GM12878 (cell line): ENCODE results near the gene CTDNEP1. TPM values are rescaled to one million over a fixed set of nuclear protein-coding genes. Genes with fewer than 3 reads are reported as not detected.

Experiments used
- ATAC-seq: fragments of 200-7000 bp; cut with Tn5 transposase; 3 replicates; pipeline ENCODE4 v1.9.1; 2020; ENCODE audit warnings: mild to moderate bottlenecking, moderate library complexity
- BruUV-seq: library from RNA; stranded (reverse); fragments of 400-500 nt; replicated peaks from 2 replicates; lab custom pipeline; 2021; lab: Mats Ljungman, UMichigan
- CTCF ChIA-PET: fragments of 300-600 bp; sonication (Branson Sonifier 250); formaldehyde crosslinking; extraction: SDS; loops from one replicate; lab custom pipeline; 2021; ENCODE audit warnings: inconsistent platforms; lab: Yijun Ruan, JAX
- POLR2A ChIA-PET: fragments of 350-600 bp; formaldehyde crosslinking; extraction: SDS; loops from one replicate; lab custom pipeline; 2021; ENCODE audit warnings: inconsistent platforms; lab: Charles Lee
- RAD21 ChIA-PET: fragments of 300-600 bp; sonication (Branson Sonifier 250); formaldehyde crosslinking; loops from one replicate; lab custom pipeline; 2023; ENCODE audit warnings: antibody characterized with exemption; ENCODE audit not compliant: unreplicated experiment; lab: Charles Lee
- SMC1A ChIA-PET: fragments of 300-600 bp; sonication (Branson Sonifier 250); formaldehyde crosslinking; loops from one replicate; lab custom pipeline; 2023; ENCODE audit not compliant: unreplicated experiment, uncharacterized antibody; lab: Charles Lee
- DNase-seq: peaks from one replicate; pipeline ENCODE4 v3.0.0-alpha.2; 2011; ENCODE audit warnings: low read depth, low spot score
- FAIRE-seq: peaks from 3 replicates; lab custom pipeline; 2011; peaks lifted over from hg19 to GRCh38; lab: Jason Lieb, UNC
- H2AFZ ChIP-seq: 2 replicates; pipeline ENCODE4 v1.6.0; 2011; ENCODE audit warnings: low read depth, low read length, control low read depth; ENCODE audit not compliant: control insufficient read depth
- H3K27ac ChIP-seq: 2 replicates; pipeline ENCODE4 v1.5.1; 2011; ENCODE audit warnings: control low read depth; ENCODE audit not compliant: control insufficient read depth, insufficient read depth
- H3K27me3 ChIP-seq, 2 experiments: replicated peaks in 1 of 2; 2 replicates each; pipeline versions ENCODE4 v1.6.0 to v1.6.1; 2011; ENCODE audit warnings: low read length in 1 of 2; ENCODE audit not compliant: control insufficient read depth in 2 of 2, insufficient read depth in 2 of 2
- H3K36me3 ChIP-seq, 2 experiments: 2 replicates each; pipeline ENCODE4 v1.5.1; 2011; ENCODE audit warnings: low read length in 1 of 2; ENCODE audit not compliant: control insufficient read depth in 2 of 2, insufficient read depth in 2 of 2
- H3K4me1 ChIP-seq: 2 replicates; pipeline ENCODE4 v1.6.1; 2011; ENCODE audit warnings: mild to moderate bottlenecking, low read length, moderate library complexity, mixed read lengths; ENCODE audit not compliant: control insufficient read depth, insufficient read depth
- H3K4me2 ChIP-seq: 2 replicates; pipeline ENCODE4 v1.6.0; 2011; ENCODE audit warnings: control low read depth; ENCODE audit not compliant: control insufficient read depth, insufficient read depth
- H3K4me3 ChIP-seq: fragments of 200-600 bp; sonication (generic); 2 replicates; pipeline ENCODE4 v1.5.1; 2016
- H3K79me2 ChIP-seq: 2 replicates; pipeline ENCODE4 v1.6.0; 2011; ENCODE audit warnings: low read length; ENCODE audit not compliant: control insufficient read depth, insufficient read depth
- H3K9ac ChIP-seq: 2 replicates; pipeline ENCODE4 v1.8.0; 2011; ENCODE audit warnings: low read length, control low read depth, mixed read lengths; ENCODE audit not compliant: control insufficient read depth, insufficient read depth
- H3K9me3 ChIP-seq: replicated peaks from 3 replicates; pipeline ENCODE4 v1.5.1; 2011; ENCODE audit warnings: mild to moderate bottlenecking, low read length; ENCODE audit not compliant: control insufficient read depth, insufficient read depth
- H4K20me1 ChIP-seq: 2 replicates; pipeline ENCODE4 v1.6.0; 2011; ENCODE audit not compliant: control insufficient read depth, insufficient read depth
- CBX5 ChIP-seq: sonication (generic); IDR thresholded peaks from 2 replicates; pipeline ENCODE4 v1.6.1; 2016; ENCODE audit warnings: low read depth, moderate library complexity, mild to moderate bottlenecking, inconsistent platforms
- CHD1 ChIP-seq: IDR thresholded peaks from 2 replicates; pipeline ENCODE4 v1.6.1; 2012; ENCODE audit warnings: low read depth, low read length, improper control_type of control experiment
- CHD4 ChIP-seq: fragments of 200-600 bp; sonication (generic); IDR thresholded peaks from 2 replicates; pipeline ENCODE4 v1.6.1; 2016; ENCODE audit warnings: mild to moderate bottlenecking
- ETV6 ChIP-seq, 2 experiments: fragments of 450-650 bp in 1 of 2; IDR thresholded peaks in 1 of 2; conservative IDR thresholded peaks in 1 of 2; 2 replicates each; pipeline ENCODE4 v1.6.1; 2014; ENCODE audit warnings: antibody characterized with exemption in 1 of 2, borderline replicate concordance in 1 of 2, low read depth in 1 of 2, mild to moderate bottlenecking in 1 of 2, moderate library complexity in 1 of 2
- NFXL1 ChIP-seq: fragments of 450-650 bp; IDR thresholded peaks from 2 replicates; pipeline ENCODE4 v1.6.1; 2017; ENCODE audit warnings: antibody characterized with exemption, mild to moderate bottlenecking, borderline replicate concordance
- SIN3A ChIP-seq: IDR thresholded peaks from 2 replicates; pipeline ENCODE4 v1.6.1; 2012; ENCODE audit warnings: low read depth, low read length, improper control_type of control experiment
- STAT3 ChIP-seq: IDR thresholded peaks from 2 replicates; pipeline ENCODE4 v1.6.1; 2011; ENCODE audit warnings: low read depth, low read length, improper control_type of control experiment
- WGBS: methylation state at CpG from one replicate; pipeline ENCODE4 v1.1.6; 2016; ENCODE audit warnings: low lambda C conversion rate; ENCODE audit not compliant: insufficient replicate concordance, insufficient coverage; ENCODE audit errors: missing lambda C conversion rate; 5-methylcytosine and 5-hydroxymethylcytosine counted together
- in situ Hi-C: fragments of 300-500 bp; cut with MboI; formaldehyde crosslinking; loops from 9 replicates; pipeline ENCODE4 v1.14.3; 2018; ENCODE audit warnings: mixed read lengths
- intact Hi-C: fragments of 100-400 bp; cut with micrococcal nuclease; formaldehyde crosslinking; loops from one replicate; pipeline ENCODE4 v1.14.2; 2022; ENCODE audit not compliant: unreplicated experiment
- polyA plus RNA-seq, 11 experiments: library from polyadenylated mRNA; depleted of rRNA in 4 of 11; unstranded in 6 of 11; stranded (reverse) in 5 of 11; fragments of >200 nt; fragmentation: Nextera tagmentation in 4 of 11; fragmentation: Illumina TruSeq in 1 of 11; extraction: Ambion mirVana in 4 of 11; extraction: Trizol in 1 of 11; gene quantifications; 1 replicate in 1 of 11; 2 replicates in 10 of 11; pipeline versions ENCODE4 v1.2.1 to v1.2.3, GENCODE V29; 2011 to 2016; ENCODE audit warnings: inconsistent platforms in 2 of 11, missing spikeins in 2 of 11, low read depth in 1 of 11
- total RNA-seq, 4 experiments: library from RNA; depleted of rRNA in 3 of 4; stranded (reverse); fragments of >200 nt in 3 of 4; fragmentation: Illumina TruSeq in 1 of 4; extraction: Trizol in 1 of 4; gene quantifications; 2 replicates each; pipeline versions ENCODE4 v1.2.1 to v1.2.3, GENCODE V29; 2013 to 2021
- TF ChIP-seq, protein P1 (sequence below), 3 experiments: IDR thresholded peaks in 2 of 3; conservative IDR thresholded peaks in 1 of 3; 2 replicates each; pipeline ENCODE4 v1.5.1; 2011; ENCODE audit warnings: low read depth in 3 of 3, low read length in 3 of 3, mild to moderate bottlenecking in 3 of 3, control low read depth in 2 of 3, moderate library complexity in 2 of 3, inconsistent platforms in 1 of 3, mixed read lengths in 1 of 3; ENCODE audit not compliant: control insufficient read depth in 2 of 3, insufficient read depth in 1 of 3; ENCODE audit errors: extremely low read depth in 1 of 3
- TF ChIP-seq, protein P2 (sequence below): fragments of 150-350 bp; IDR thresholded peaks from 2 replicates; pipeline ENCODE4 v1.6.1; 2016; ENCODE audit warnings: low read depth, low read length
- TF ChIP-seq, protein P3 (sequence below): IDR thresholded peaks from 2 replicates; pipeline ENCODE4 v1.6.1; 2012; ENCODE audit warnings: low read length, inconsistent platforms

CTDNEP1 gene
- total and polyA plus RNA-seq, 10 of the 15 experiments (the other 5 are each of a cell fraction or from before 2014, with no cell fraction given), result 23.7 to 176 (median 30.3) TPM

DNA sequence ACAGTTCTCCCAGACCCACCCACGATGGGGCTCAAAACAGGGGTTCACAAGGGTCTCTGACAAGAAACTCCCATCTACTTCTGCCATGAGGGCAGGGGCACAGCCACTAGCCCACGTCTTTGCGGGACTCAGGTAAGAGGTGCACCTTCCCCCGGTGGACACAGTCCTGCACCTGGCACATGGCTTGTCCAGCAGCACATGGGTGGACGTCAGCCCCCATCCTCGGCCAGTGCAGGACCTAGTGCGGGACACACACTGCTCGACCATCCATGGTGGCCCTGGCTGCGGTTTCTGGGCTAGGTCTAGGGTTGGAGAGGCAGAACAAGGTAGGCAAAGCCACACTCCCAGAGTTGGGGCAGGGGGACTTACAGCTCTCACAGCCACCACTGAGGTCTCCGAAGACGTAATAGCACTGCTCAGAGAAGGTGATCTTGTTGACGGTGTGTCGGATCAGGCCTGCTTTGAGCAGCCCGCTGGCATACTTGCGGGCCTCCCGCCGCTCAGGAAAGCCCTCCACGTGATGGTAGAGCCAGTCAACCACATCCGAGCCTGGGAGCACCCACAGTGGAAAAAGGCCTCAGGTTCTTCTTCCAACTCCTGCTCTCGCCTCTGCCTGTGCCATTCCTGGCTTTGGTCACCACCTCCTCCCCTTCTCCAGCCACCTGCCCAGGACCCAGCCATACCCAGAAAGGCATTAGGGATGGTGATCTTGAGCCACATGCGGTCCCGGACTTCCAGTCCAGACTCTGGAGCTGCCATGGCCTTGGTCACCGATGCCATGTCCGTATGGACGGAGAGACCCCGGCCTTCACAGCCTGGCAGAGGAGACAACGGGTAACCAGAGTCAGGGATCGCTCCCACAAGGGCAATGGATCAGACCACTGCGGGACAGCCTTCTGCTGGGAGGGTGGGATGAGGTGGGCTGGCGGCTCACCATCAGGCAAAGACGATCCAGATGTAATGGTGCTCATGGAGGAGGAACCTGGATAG lies 24.5 kb downstream of the CTDNEP1 start (continued):
- TF ChIP-seq, protein P1, sequence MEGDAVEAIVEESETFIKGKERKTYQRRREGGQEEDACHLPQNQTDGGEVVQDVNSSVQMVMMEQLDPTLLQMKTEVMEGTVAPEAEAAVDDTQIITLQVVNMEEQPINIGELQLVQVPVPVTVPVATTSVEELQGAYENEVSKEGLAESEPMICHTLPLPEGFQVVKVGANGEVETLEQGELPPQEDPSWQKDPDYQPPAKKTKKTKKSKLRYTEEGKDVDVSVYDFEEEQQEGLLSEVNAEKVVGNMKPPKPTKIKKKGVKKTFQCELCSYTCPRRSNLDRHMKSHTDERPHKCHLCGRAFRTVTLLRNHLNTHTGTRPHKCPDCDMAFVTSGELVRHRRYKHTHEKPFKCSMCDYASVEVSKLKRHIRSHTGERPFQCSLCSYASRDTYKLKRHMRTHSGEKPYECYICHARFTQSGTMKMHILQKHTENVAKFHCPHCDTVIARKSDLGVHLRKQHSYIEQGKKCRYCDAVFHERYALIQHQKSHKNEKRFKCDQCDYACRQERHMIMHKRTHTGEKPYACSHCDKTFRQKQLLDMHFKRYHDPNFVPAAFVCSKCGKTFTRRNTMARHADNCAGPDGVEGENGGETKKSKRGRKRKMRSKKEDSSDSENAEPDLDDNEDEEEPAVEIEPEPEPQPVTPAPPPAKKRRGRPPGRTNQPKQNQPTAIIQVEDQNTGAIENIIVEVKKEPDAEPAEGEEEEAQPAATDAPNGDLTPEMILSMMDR (IDR thresholded peaks at IDR 0.05 in 2 of 3, conservative IDR thresholded peaks at IDR 0.05 in 1 of 3; ENCODE audit: control insufficient read depth in 2 of 3, extremely low read depth in 1 of 3, insufficient read depth in 1 of 3, low read depth in 3 of 3, low read length in 3 of 3), result no peak
- no peak for TF ChIP-seq ETV6 (conservative IDR thresholded peaks at IDR 0.05 in 1 of 2, IDR thresholded peaks at IDR 0.05 in 1 of 2; ENCODE audit: borderline replicate concordance in 1 of 2, low read depth in 1 of 2)

DNA sequence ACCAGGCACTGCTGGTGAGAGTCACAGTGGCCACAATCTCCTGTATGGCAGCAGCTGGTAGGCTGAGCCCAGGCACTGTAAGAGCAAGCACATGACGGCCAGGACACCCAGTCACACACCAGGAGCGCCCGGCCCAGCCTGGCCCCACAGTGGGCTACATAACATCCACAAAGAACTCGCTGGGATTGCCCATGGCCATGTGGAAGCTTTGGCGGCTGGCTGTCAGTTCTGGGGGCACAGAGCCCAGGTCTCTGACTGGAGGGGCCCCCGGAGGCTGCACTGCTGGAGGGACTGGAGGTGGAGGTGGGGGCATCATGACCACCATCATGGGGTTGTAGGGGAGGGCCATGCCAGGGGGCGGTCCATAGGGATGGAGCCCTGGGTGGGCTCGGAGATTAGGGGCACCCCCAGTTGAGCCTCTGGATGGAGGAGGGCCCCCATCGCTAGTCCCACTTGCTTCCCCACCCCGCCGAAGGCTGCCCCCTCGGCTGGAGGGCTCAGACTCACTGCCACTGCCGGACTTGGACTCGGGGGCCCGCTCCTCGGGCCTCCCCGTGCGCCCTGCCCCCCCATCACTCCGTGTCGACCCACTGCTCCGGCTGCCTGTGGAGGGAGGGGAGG lies 25.7 kb downstream of the CTDNEP1 start:
- ATAC-seq (no peak), FAIRE-seq (no peak), DNase-seq (no peak)
- Histone ChIP-seq H3K4me1 (peaks cover 3% of the 10 kb centered on the region; the same call in 1 of the 2 replicates), H3K79me2 (peaks cover 3% of the 10 kb centered on the region; the same call in 1 of the 2 replicates), H3K4me3 (no peak overlapping the region), H4K20me1 (no peaks in the 10 kb centered on the region), H3K36me3 (peaks cover 27 to 31% of the 10 kb centered on the region in 2 experiments), H3K9ac (no peak overlapping the region), H3K27ac (no peak overlapping the region), H2AFZ (no peak overlapping the region), H3K9me3 (no peaks in the 10 kb centered on the region), H3K27me3 (no peaks in the 10 kb centered on the region), H3K4me2 (no peak overlapping the region)
- in situ Hi-C loops (no loop called here), intact Hi-C loops (no loop called here)
- ChIA-PET CTCF (no interaction called here), POLR2A (no interaction called here), RAD21 (no interaction called here), SMC1A (interaction anchor here (1.2 kb wide), 1 partner anchor 24 kb away, joined by 3 read pairs; no protein-coding TSS in a partner anchor)
- 89% methylated on average over 12 of the region's 21 CpGs for WGBS
- BruUV-seq, result no TSS peak
- TF ChIP-seq CHD4, result no peak
- TF ChIP-seq SIN3A, result no peak
- TF ChIP-seq, protein P2, sequence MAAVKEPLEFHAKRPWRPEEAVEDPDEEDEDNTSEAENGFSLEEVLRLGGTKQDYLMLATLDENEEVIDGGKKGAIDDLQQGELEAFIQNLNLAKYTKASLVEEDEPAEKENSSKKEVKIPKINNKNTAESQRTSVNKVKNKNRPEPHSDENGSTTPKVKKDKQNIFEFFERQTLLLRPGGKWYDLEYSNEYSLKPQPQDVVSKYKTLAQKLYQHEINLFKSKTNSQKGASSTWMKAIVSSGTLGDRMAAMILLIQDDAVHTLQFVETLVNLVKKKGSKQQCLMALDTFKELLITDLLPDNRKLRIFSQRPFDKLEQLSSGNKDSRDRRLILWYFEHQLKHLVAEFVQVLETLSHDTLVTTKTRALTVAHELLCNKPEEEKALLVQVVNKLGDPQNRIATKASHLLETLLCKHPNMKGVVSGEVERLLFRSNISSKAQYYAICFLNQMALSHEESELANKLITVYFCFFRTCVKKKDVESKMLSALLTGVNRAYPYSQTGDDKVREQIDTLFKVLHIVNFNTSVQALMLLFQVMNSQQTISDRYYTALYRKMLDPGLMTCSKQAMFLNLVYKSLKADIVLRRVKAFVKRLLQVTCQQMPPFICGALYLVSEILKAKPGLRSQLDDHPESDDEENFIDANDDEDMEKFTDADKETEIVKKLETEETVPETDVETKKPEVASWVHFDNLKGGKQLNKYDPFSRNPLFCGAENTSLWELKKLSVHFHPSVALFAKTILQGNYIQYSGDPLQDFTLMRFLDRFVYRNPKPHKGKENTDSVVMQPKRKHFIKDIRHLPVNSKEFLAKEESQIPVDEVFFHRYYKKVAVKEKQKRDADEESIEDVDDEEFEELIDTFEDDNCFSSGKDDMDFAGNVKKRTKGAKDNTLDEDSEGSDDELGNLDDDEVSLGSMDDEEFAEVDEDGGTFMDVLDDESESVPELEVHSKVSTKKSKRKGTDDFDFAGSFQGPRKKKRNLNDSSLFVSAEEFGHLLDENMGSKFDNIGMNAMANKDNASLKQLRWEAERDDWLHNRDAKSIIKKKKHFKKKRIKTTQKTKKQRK, result no peak
- TF ChIP-seq CHD1, result no peak
- TF ChIP-seq, protein P3, sequence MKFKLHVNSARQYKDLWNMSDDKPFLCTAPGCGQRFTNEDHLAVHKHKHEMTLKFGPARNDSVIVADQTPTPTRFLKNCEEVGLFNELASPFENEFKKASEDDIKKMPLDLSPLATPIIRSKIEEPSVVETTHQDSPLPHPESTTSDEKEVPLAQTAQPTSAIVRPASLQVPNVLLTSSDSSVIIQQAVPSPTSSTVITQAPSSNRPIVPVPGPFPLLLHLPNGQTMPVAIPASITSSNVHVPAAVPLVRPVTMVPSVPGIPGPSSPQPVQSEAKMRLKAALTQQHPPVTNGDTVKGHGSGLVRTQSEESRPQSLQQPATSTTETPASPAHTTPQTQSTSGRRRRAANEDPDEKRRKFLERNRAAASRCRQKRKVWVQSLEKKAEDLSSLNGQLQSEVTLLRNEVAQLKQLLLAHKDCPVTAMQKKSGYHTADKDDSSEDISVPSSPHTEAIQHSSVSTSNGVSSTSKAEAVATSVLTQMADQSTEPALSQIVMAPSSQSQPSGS, result no peak
- no peak for TF ChIP-seq STAT3
- no peak for TF ChIP-seq NFXL1
- TF ChIP-seq CBX5, result no peak
